Posterior vena cava (tissue), 2 donors: Measurements from ENCODE around the gene TBC1D16. TPM values are rescaled to one million over a fixed set of nuclear protein-coding genes. Genes with fewer than 3 reads are reported as not detected.
"Not testable (repeated sequence)": the region's sequence is repeated elsewhere in the genome, so short reads cannot be mapped to it uniquely, and the experiment has no call there.

Source experiments
- DNase-seq: peaks from one replicate; pipeline ENCODE4 v3.0.0-alpha.2; 2020; ENCODE audit warnings: low spot score
- intact Hi-C, 2 donors: fragments of 100-400 bp; cut with DNase I; formaldehyde crosslinking; loops; one replicate each; pipeline versions ENCODE4 v1.14.1 to v1.14.2; 2022 to 2023
- total RNA-seq, 2 donors: library from RNA; stranded (reverse); fragmentation: NEBNext Ultra II Directional; extraction: Animal tissue kit (Norgen Biotek cat#: 25700); gene quantifications; one replicate each; pipeline ENCODE4 v1.2.1, GENCODE V29; 2021
- donor health status: DM: yes; HTN: yes; CAD: no.
- donor health status: DM: yes; HTN: yes; CAD: no.

TBC1D16 gene
- total RNA-seq, 2 donors from 2014 or later, result 38.9 to 57.9 TPM

- DNase-seq, result no peak
- intact Hi-C loops, result no loop called here
These were observed 69.0 kb downstream of the TBC1D16 start for GRCh38 chr17:79966681-79967080.

GRCh38 chr17:79965806-79966205, 69.9 kb downstream of the TBC1D16 start:
- intact Hi-C loops, result no loop called here
- DNase-seq, result peak; percentile 51

GRCh38 chr17:79962467-79962866, 73.2 kb downstream of the TBC1D16 start:
- DNase-seq, result peak; percentile 22
- intact Hi-C loops, result not testable (repeated sequence)

GRCh38 chr17:79961567-79961966, 74.1 kb downstream of the TBC1D16 start:
- intact Hi-C loops, result not testable (repeated sequence)

GRCh38 chr17:79960788-79961522, 74.7 kb downstream of the TBC1D16 start:
- intact Hi-C loops, result no loop called here
- DNase-seq, result no peak

More at GRCh38 chr17:79961567-79961966, 74.1 kb downstream of the TBC1D16 start:
- DNase-seq, result peak; percentile 45

GRCh38 chr17:79959042-79959441, 76.6 kb downstream of the TBC1D16 start:
- DNase-seq, result no peak
- intact Hi-C loops, result no loop called here

GRCh38 chr17:79956853-79957252, 78.8 kb downstream of the TBC1D16 start:
- intact Hi-C loops, result no loop called here

GRCh38 chr17:79956441-79956735, 79.3 kb downstream of the TBC1D16 start:
- intact Hi-C loops, DNase-seq: not testable (repeated sequence)

More at GRCh38 chr17:79956853-79957252, 78.8 kb downstream of the TBC1D16 start:
- DNase-seq, result peak; percentile 58

- DNase-seq, result peak; percentile 64
These were observed 79.8 kb downstream of the TBC1D16 start for GRCh38 chr17:79955691-79956440.

GRCh38 chr17:79955167-79955549, 80.5 kb downstream of the TBC1D16 start:
- DNase-seq, result no peak
- intact Hi-C loops, result no loop called here

More at GRCh38 chr17:79955691-79956440, 79.8 kb downstream of the TBC1D16 start:
- intact Hi-C loops, result no loop called here

GRCh38 chr17:79954281-79955166, 81.1 kb downstream of the TBC1D16 start:
- peak; percentile 59 for DNase-seq
- intact Hi-C loops, result no loop called here

GRCh38 chr17:79953335-79953734, 82.3 kb downstream of the TBC1D16 start:
- intact Hi-C loops, result no loop called here

GRCh38 chr17:79952901-79953300, 82.8 kb downstream of the TBC1D16 start:
- DNase-seq, result no peak
- intact Hi-C loops, result no loop called here

More at GRCh38 chr17:79953335-79953734, 82.3 kb downstream of the TBC1D16 start:
- DNase-seq, result no peak

- peak; percentile 63 for DNase-seq
- intact Hi-C loops, result no loop called here
These were observed 83.3 kb downstream of the TBC1D16 start for GRCh38 chr17:79952265-79952877.

GRCh38 chr17:79951361-79952264, 84.1 kb downstream of the TBC1D16 start:
- DNase-seq, result peak; percentile 83
- intact Hi-C loops, result no loop called here

GRCh38 chr17:79950751-79951150, 84.9 kb downstream of the TBC1D16 start:
- intact Hi-C loops, result no loop called here
- peak; percentile 50 for DNase-seq

- peak; percentile 65 for DNase-seq
- intact Hi-C loops, result no loop called here
These were observed 85.4 kb downstream of the TBC1D16 start for GRCh38 chr17:79950306-79950705.

- intact Hi-C loops, result no loop called here
- peak; percentile 73 for DNase-seq
These were observed 85.9 kb downstream of the TBC1D16 start for GRCh38 chr17:79949656-79950209.
